Fibroblast of lung (primary cell): Measurements from ENCODE around the gene MDM1.

ENCODE experiments used
- EZH2 ChIP-seq: IDR thresholded peaks from 2 replicates; pipeline ENCODE4 v1.5.1; 2012; ENCODE audit warnings: low read length, control low read depth, mild to moderate bottlenecking; ENCODE audit errors: missing control alignments
- TF ChIP-seq, protein P1 (sequence below), 2 donors: IDR thresholded peaks in 1 of 2; conservative IDR thresholded peaks in 1 of 2; 1 replicate in 1 of 2; 2 replicates in 1 of 2; pipeline ENCODE4 v1.5.1; 2011 to 2012; ENCODE audit warnings: low read length in 2 of 2, control low read depth in 1 of 2, inconsistent platforms in 1 of 2, low read depth in 1 of 2, mild to moderate bottlenecking in 1 of 2

DNA sequence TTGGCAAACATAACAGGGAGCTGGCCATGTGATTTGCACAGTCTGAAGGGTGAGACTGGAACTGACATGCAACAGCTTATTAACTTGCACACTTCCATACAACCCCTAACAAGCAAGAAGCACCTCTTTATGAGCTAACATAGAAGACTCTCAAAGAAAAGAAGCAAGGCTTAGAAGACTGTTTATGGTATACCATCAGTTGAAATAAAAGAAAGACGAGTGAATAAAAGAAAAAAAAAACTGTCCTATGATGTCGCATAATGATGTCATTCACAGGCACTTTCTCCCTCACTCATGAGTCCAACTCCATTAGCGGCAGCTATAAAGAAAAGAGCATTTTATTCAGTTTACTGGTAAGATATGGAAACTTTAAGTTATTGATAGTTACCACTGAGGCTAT lies 3.3 kb upstream of the MDM1 start:
- TF ChIP-seq, protein P1, sequence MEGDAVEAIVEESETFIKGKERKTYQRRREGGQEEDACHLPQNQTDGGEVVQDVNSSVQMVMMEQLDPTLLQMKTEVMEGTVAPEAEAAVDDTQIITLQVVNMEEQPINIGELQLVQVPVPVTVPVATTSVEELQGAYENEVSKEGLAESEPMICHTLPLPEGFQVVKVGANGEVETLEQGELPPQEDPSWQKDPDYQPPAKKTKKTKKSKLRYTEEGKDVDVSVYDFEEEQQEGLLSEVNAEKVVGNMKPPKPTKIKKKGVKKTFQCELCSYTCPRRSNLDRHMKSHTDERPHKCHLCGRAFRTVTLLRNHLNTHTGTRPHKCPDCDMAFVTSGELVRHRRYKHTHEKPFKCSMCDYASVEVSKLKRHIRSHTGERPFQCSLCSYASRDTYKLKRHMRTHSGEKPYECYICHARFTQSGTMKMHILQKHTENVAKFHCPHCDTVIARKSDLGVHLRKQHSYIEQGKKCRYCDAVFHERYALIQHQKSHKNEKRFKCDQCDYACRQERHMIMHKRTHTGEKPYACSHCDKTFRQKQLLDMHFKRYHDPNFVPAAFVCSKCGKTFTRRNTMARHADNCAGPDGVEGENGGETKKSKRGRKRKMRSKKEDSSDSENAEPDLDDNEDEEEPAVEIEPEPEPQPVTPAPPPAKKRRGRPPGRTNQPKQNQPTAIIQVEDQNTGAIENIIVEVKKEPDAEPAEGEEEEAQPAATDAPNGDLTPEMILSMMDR (conservative IDR thresholded peaks at IDR 0.05 in 1 of 2, IDR thresholded peaks at IDR 0.05 in 1 of 2; ENCODE audit: low read depth in 1 of 2, low read length in 2 of 2), result no peak
- no peak for TF ChIP-seq EZH2
